PC-9 (cell line): ENCODE measurements around the gene MYLK. TPM values are rescaled to one million over a fixed set of nuclear protein-coding genes. Genes with fewer than 3 reads are reported as not detected.
A peak's percentile ranks its signal among the peaks of the same experiment; 100 is the strongest.
"Not testable (repeated sequence)": the region's sequence is repeated elsewhere in the genome, so short reads cannot be mapped to it uniquely, and the experiment has no call there.

Experiments used
- BruUV-seq: library from RNA; stranded (reverse); fragments of 400-500 nt; replicated peaks from 2 replicates; lab custom pipeline; 2021; lab: Mats Ljungman, UMichigan
- CTCF ChIA-PET: fragments of 300-600 bp; sonication (Branson Sonifier 250); formaldehyde crosslinking; loops from one replicate; lab custom pipeline; 2022; ENCODE audit warnings: antibody characterized with exemption; lab: Charles Lee
- POLR2A ChIA-PET: fragments of 300-600 bp; sonication (Branson Sonifier 250); formaldehyde crosslinking; loops from one replicate; lab custom pipeline; 2022; ENCODE audit warnings: antibody characterized with exemption; ENCODE audit not compliant: unreplicated experiment; lab: Charles Lee
- DNase-seq, 2 experiments: peaks; one replicate each; pipeline versions ENCODE4 v3.0.0 to v3.0.0-alpha.2; 2015 to 2022; ENCODE audit warnings: mixed read lengths in 1 of 2
- H2AFZ ChIP-seq: fragments of 200-600 bp; sonication (generic); 2 replicates; pipeline ENCODE4 v1.8.1; 2017; ENCODE audit warnings: antibody characterized with exemption
- H3F3A ChIP-seq: fragments of 200-600 bp; sonication (generic); 2 replicates; pipeline ENCODE4 v1.8.1; 2017; ENCODE audit warnings: antibody characterized with exemption, mild to moderate bottlenecking, low read depth; ENCODE audit not compliant: insufficient read depth
- H3K27ac ChIP-seq: fragments of 200-600 bp; sonication (generic); 2 replicates; pipeline ENCODE4 v1.6.1; 2016; ENCODE audit warnings: mixed run types
- H3K27me3 ChIP-seq: fragments of 200-600 bp; sonication (generic); 2 replicates; pipeline ENCODE4 v1.6.1; 2016; ENCODE audit warnings: low read depth, mixed run types; ENCODE audit not compliant: insufficient read depth
- H3K36me3 ChIP-seq: fragments of 200-600 bp; sonication (generic); 2 replicates; pipeline ENCODE4 v1.6.1; 2016; ENCODE audit warnings: low read depth, mixed run types
- H3K4me1 ChIP-seq: fragments of 200-600 bp; sonication (generic); replicated peaks from 2 replicates; pipeline ENCODE4 v1.6.1; 2016; ENCODE audit warnings: mixed run types; ENCODE audit not compliant: insufficient read depth
- H3K4me2 ChIP-seq: fragments of 200-600 bp; sonication (generic); 2 replicates; pipeline ENCODE4 v1.6.1; 2017; ENCODE audit warnings: mixed run types
- H3K4me3 ChIP-seq: fragments of 200-600 bp; sonication (generic); 2 replicates; pipeline ENCODE4 v1.6.1; 2016; ENCODE audit warnings: mixed run types
- H3K79me2 ChIP-seq: fragments of 200-600 bp; sonication (generic); 2 replicates; pipeline ENCODE4 v1.6.1; 2017; ENCODE audit warnings: low read depth, mixed run types
- H3K9me2 ChIP-seq: fragments of 200-600 bp; sonication (generic); 2 replicates; pipeline ENCODE4 v1.8.1; 2017; ENCODE audit warnings: mild to moderate bottlenecking; ENCODE audit not compliant: insufficient read depth
- H3K9me3 ChIP-seq: fragments of 200-600 bp; sonication (generic); 2 replicates; pipeline ENCODE4 v1.8.1; 2016; ENCODE audit warnings: low read depth; ENCODE audit not compliant: insufficient read depth
- H4K20me1 ChIP-seq: fragments of 200-600 bp; sonication (generic); 2 replicates; pipeline ENCODE4 v1.8.1; 2017; ENCODE audit not compliant: insufficient read depth
- CTCF ChIP-seq: fragments of 200-600 bp; sonication (generic); conservative IDR thresholded peaks from 2 replicates; pipeline ENCODE4 v1.6.1; 2017; ENCODE audit warnings: mixed run types, antibody characterized with exemption, mild to moderate bottlenecking, moderate library complexity
- EZH2 ChIP-seq: fragments of 200-600 bp; sonication (generic); IDR thresholded peaks from 2 replicates; pipeline ENCODE4 v1.8.0; 2017; ENCODE audit warnings: antibody characterized with exemption, low read depth
- intact Hi-C: fragments of 100-400 bp; cut with micrococcal nuclease; formaldehyde crosslinking; loops from one replicate; pipeline ENCODE4 v1.10.0; 2022; ENCODE audit not compliant: unreplicated experiment
- total RNA-seq: library from RNA; stranded (reverse); gene quantifications from 2 replicates; pipeline ENCODE4 v1.2.3, GENCODE V29; 2021

MYLK gene
- total RNA-seq, 1 experiment from 2014 or later, result 0.72 TPM

- H3K9me2 ChIP-seq, H3K9me3 ChIP-seq, POLR2A ChIA-PET, H4K20me1 ChIP-seq, H3K4me2 ChIP-seq, H3F3A ChIP-seq, H3K27ac ChIP-seq, H3K79me2 ChIP-seq, H3K27me3 ChIP-seq, H3K36me3 ChIP-seq, H3K4me3 ChIP-seq, BruUV-seq, H3K4me1 ChIP-seq, H2AFZ ChIP-seq: not testable (repeated sequence)
- TF ChIP-seq CTCF, result peak; percentile 73
- CTCF ChIA-PET, result interaction anchor here (0.6 to 1.2 kb wide), 4 partner anchors 20 to 118 kb away, joined by 3 to 4 read pairs (median 3); no protein-coding TSS in a partner anchor
- peak; percentile 56 to 61 for DNase-seq
- intact Hi-C loops, result loop anchor here (1.0 kb wide), 1 partner anchor 50 kb away; no protein-coding TSS in a partner anchor
These were observed 182.1 kb downstream of the MYLK start for GRCh38 chr3:123702057-123702456.

DNA sequence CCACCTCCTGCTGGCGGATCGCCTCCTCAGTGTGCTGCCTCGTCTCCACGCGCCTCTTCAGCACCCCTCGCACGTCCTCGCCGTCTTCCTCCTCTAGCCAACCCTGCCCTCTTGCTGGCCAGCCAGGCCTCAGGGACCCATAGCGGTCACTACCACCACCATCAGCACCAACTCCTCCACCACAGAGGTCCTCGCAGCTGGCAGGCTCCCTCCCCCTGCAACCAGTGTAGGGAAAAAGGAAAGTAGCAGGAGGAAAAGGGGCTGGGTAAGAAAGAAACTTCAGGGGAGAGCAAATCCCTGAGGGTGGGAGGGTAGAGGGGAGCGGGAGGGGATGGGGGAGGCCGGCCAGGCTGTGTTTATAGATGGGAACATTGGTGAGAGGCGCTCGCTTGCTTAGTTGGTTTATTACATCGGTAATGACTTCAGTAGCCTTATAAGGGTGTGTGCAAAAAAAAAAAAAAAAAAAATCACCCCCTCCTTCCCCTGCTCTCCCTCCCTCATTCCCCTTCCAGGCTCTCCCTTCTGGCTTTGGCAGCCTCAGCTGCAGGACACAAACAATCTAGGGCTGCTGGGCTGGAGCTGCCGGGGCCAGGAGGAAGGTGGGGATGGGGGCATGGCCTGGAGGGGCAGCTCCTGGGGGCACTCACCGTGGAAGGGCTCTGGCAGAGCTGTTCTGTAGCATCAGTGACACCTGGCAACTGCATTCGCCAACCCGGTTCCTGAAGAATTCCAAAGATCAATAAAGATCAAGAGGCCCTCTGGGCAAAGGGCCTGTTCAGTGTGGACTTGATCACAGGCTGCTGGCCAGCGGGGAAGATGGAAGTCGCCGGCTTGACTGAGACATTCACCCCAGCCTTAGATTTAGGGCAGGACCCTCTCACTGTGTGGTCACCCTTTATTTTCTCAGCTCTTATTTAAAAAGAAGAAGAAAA, 183.1 kb downstream of the MYLK start:
- no peak overlapping the region for H2AFZ ChIP-seq
- no peaks in the 10 kb centered on the region for H3F3A ChIP-seq
- no peaks in the 10 kb centered on the region for H3K79me2 ChIP-seq
- H3K4me2 ChIP-seq, result no peak overlapping the region
- no peaks in the 10 kb centered on the region for H3K9me2 ChIP-seq
- ChIA-PET POLR2A (no interaction called here), CTCF (no interaction called here)
- H3K4me1 ChIP-seq, result no peaks in the 10 kb centered on the region
- TF ChIP-seq EZH2, result no peak
- no peak for TF ChIP-seq CTCF
- no peak overlapping the region for H3K27ac ChIP-seq
- no TSS peak for BruUV-seq
- DNase-seq, result no peak
- no peaks in the 10 kb centered on the region for H3K9me3 ChIP-seq
- no peak overlapping the region for H3K4me3 ChIP-seq
- no peaks in the 10 kb centered on the region for H3K36me3 ChIP-seq
- H4K20me1 ChIP-seq, result no peaks in the 10 kb centered on the region
- intact Hi-C loops, result no loop called here
- H3K27me3 ChIP-seq, result peaks cover 3% of the 10 kb centered on the region; the same call in 1 of the 2 replicates

DNA sequence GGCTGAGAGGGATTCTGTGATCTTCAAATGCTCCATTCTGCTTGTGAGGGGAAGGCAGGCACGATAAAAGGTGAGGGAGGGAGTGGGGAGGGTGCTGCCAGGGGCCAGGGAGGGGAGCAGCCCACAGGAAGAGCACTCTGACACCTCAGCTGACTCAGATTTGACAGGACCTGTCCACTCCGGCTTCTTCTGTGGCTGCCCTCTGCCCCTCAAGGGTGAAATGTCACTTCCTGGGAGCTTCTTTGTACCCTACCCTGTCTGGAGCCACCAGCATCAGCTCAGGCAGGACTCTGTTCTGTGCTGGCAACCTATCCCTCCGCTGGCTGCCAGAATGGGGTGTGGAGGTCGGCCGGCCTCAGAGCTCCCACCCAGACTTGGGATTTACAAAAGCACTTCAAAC, 185.3 kb downstream of the MYLK start:
- Histone ChIP-seq H3K27ac (no peak overlapping the region), H2AFZ (no peak overlapping the region), H4K20me1 (no peaks in the 10 kb centered on the region), H3K9me3 (no peaks in the 10 kb centered on the region), H3K4me1 (no peaks in the 10 kb centered on the region), H3K9me2 (no peaks in the 10 kb centered on the region), H3K27me3 (no peaks in the 10 kb centered on the region), H3K4me2 (no peak overlapping the region), H3K36me3 (no peaks in the 10 kb centered on the region), H3K4me3 (no peak overlapping the region), H3K79me2 (no peaks in the 10 kb centered on the region), H3F3A (no peaks in the 10 kb centered on the region)
- no peak for DNase-seq
- ChIA-PET POLR2A (no interaction called here), CTCF (no interaction called here)
- TF ChIP-seq CTCF (no peak), EZH2 (no peak)
- no TSS peak for BruUV-seq
- intact Hi-C loops, result no loop called here
